ENCODE results near the gene HPS6.

GRCh38 chr10:102066399-102067088 is 1.4 kb downstream of the HPS6 start:
- no peak for TF ChIP-seq CTCF (IDR thresholded peaks at IDR 0.05)
- no peak for TF ChIP-seq CHD4 (IDR thresholded peaks at IDR 0.05; ENCODE audit: borderline replicate concordance)
- no peak for TF ChIP-seq RCOR1 (IDR thresholded peaks at IDR 0.05; ENCODE audit: low read depth, low read length)
- no peak for TF ChIP-seq SMC3 (IDR thresholded peaks at IDR 0.05)
- TF ChIP-seq SREBF2 (IDR thresholded peaks at IDR 0.05), result no peak
